GM19328 (cell line): ENCODE data around the gene NUTM1.
"Not testable (repeated sequence)": the region's sequence is repeated elsewhere in the genome, so short reads cannot be mapped to it uniquely, and the experiment has no call there.

Experiments used
- ATAC-seq: cut with Tn5 transposase; IDR thresholded peaks from one replicate; pipeline ENCODE4 v1.9.1; 2021; ENCODE audit warnings: mild to moderate bottlenecking, moderate library complexity; ENCODE audit not compliant: unreplicated experiment

NUTM1 gene

GRCh38 chr15:34362047-34362773, 19.1 kb downstream of the NUTM1 start:
- no peak for ATAC-seq

GRCh38 chr15:34364041-34364440, 20.9 kb downstream of the NUTM1 start:
- ATAC-seq = no peak

GRCh38 chr15:34365091-34365825, 22.1 kb downstream of the NUTM1 start:
- no peak for ATAC-seq

- ATAC-seq = no peak
These were observed 22.7 kb downstream of the NUTM1 start for GRCh38 chr15:34365836-34366235.

- no peak for ATAC-seq
These were observed 23.4 kb downstream of the NUTM1 start for GRCh38 chr15:34366271-34367065.

GRCh38 chr15:34367101-34368081, 24.3 kb downstream of the NUTM1 start, which contains the start of gene LPCAT4:
Gene LPCAT4, minus strand, starts transcription at chr15:34367196. Its CDS starts 96 bp downstream, at chr15:34367100.
- peak; percentile 76 for ATAC-seq

GRCh38 chr15:34370129-34370528, 27.0 kb downstream of the NUTM1 start:
- ATAC-seq = no peak

- ATAC-seq = no peak
These were observed 27.5 kb downstream of the NUTM1 start for GRCh38 chr15:34370643-34371042.

- ATAC-seq = no peak
These were observed 30.8 kb downstream of the NUTM1 start for GRCh38 chr15:34373951-34374350.

GRCh38 chr15:34374816-34375215, 31.7 kb downstream of the NUTM1 start:
- no peak for ATAC-seq

GRCh38 chr15:34375541-34375940, 32.4 kb downstream of the NUTM1 start:
- not testable (repeated sequence) for ATAC-seq

GRCh38 chr15:34376856-34377255, 33.7 kb downstream of the NUTM1 start:
- ATAC-seq = no peak

GRCh38 chr15:34380491-34380890, 37.4 kb downstream of the NUTM1 start:
- ATAC-seq = not testable (repeated sequence)

- not testable (repeated sequence) for ATAC-seq
These were observed 38.9 kb downstream of the NUTM1 start for GRCh38 chr15:34381829-34382521.

GRCh38 chr15:34389594-34390086, 46.5 kb downstream of the NUTM1 start:
- not testable (repeated sequence) for ATAC-seq

- ATAC-seq = not testable (repeated sequence)
These were observed 49.9 kb downstream of the NUTM1 start for GRCh38 chr15:34392981-34393380.

GRCh38 chr15:34397637-34398259, 54.6 kb downstream of the NUTM1 start:
- ATAC-seq = not testable (repeated sequence)

- not testable (repeated sequence) for ATAC-seq
These were observed 60.1 kb downstream of the NUTM1 start for GRCh38 chr15:34403160-34403598.

- ATAC-seq = not testable (repeated sequence)
These were observed 60.8 kb downstream of the NUTM1 start for GRCh38 chr15:34403899-34404298.
